Measurements from ENCODE around the gene LPIN3. TPM values are rescaled to one million over a fixed set of nuclear protein-coding genes. Genes with fewer than 3 reads are reported as not detected.

LPIN3 gene
- total and polyA plus RNA-seq, 2 donors (not counting 3 experiments of a cell fraction or from before 2014, with no cell fraction given): 2.1 to 3.0 TPM

DNA sequence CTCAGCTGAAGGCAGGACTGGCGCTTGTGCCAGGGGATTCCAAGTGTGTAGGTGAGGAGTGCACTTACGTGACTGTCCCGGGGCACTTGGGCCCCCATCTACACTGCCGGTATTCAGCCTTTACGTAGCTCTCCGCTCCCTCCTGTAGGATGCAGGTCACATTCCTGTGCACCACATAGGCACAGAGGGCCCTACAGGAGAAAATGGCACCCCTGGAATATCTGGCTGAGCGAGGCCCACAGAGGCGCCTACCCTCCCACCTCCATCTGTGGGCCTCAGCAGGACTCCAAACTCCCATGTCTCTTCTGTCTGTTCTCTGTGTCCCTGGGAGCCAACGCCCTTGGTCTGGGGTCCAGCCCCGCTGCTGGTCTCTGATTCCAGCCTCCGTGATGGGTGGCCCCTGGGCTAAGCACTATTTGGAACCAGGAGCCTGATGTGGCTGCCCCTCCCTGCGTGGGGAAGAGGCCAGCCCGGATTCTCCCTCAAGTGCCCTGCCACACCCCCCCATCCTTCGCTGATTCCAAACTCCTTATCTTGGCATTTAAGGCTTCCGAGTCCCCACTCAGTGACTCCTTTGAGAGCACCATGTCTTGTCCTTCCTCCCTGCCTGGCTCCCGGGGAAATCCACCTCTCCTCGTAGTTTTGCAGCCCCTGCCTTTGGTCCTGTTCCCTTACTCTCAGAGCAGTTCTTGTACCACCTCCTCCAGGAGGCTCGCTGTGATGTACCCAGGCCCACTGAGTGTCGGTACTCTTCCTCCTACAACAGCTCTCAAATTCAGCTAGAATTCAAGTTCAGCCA is 24.5 kb downstream of the LPIN3 start:
- Histone ChIP-seq H3K9ac (replicated peaks; ENCODE audit: extremely low read depth, insufficient read depth, low read length) (no peak overlapping the region), H3K27ac (ENCODE audit: insufficient read depth, low read depth, low read length) (no peak overlapping the region), H3K27me3 (ENCODE audit: control insufficient read depth in 2 of 2, insufficient read depth in 2 of 2, low read length in 2 of 2) (peaks cover 27 to 34% of the 10 kb centered on the region in 2 experiments), H3K79me2 (ENCODE audit: control insufficient read depth, insufficient read depth, low read length) (no peaks in the 10 kb centered on the region), H3K4me3 (replicated peaks in 1 of 3; ENCODE audit: insufficient read depth in 1 of 3, low read depth in 1 of 3, low read length in 3 of 3) (no peak overlapping the region), H3K9me1 (replicated peaks; ENCODE audit: control insufficient read depth, extremely low read depth, insufficient read depth, low read length) (no peaks in the 10 kb centered on the region), H4K20me1 (replicated peaks; ENCODE audit: control insufficient read depth, extremely low read depth, insufficient read depth, low read length) (no peaks in the 10 kb centered on the region), H2AFZ (ENCODE audit: low read depth, low read length) (no peak overlapping the region), H3K4me1 (ENCODE audit: control insufficient read depth, extremely low read depth, insufficient read depth, low read length) (no peaks in the 10 kb centered on the region), H3K36me3 (ENCODE audit: control insufficient read depth in 2 of 2, extremely low read depth in 1 of 2, insufficient read depth in 2 of 2, low read length in 2 of 2) (no peaks in the 10 kb centered on the region), H3K9me3 (replicated peaks; ENCODE audit: control insufficient read depth, insufficient read depth, low read length) (no peaks in the 10 kb centered on the region), H3K4me2 (ENCODE audit: insufficient read depth, low read length) (no peak overlapping the region)
- BruUV-seq (replicated peaks): no TSS peak
- TF ChIP-seq, protein P1, sequence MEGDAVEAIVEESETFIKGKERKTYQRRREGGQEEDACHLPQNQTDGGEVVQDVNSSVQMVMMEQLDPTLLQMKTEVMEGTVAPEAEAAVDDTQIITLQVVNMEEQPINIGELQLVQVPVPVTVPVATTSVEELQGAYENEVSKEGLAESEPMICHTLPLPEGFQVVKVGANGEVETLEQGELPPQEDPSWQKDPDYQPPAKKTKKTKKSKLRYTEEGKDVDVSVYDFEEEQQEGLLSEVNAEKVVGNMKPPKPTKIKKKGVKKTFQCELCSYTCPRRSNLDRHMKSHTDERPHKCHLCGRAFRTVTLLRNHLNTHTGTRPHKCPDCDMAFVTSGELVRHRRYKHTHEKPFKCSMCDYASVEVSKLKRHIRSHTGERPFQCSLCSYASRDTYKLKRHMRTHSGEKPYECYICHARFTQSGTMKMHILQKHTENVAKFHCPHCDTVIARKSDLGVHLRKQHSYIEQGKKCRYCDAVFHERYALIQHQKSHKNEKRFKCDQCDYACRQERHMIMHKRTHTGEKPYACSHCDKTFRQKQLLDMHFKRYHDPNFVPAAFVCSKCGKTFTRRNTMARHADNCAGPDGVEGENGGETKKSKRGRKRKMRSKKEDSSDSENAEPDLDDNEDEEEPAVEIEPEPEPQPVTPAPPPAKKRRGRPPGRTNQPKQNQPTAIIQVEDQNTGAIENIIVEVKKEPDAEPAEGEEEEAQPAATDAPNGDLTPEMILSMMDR (IDR thresholded peaks at IDR 0.05; ENCODE audit: extremely low read depth in 1 of 2, insufficient read depth in 1 of 2, low read depth in 1 of 2, low read length in 2 of 2): no peak
- TF ChIP-seq, protein P2, sequence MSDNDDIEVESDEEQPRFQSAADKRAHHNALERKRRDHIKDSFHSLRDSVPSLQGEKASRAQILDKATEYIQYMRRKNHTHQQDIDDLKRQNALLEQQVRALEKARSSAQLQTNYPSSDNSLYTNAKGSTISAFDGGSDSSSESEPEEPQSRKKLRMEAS (IDR thresholded peaks at IDR 0.05; ENCODE audit: insufficient read depth, insufficient read length): no peak
- TF ChIP-seq POLR2AphosphoS5 (IDR thresholded peaks at IDR 0.05; ENCODE audit: insufficient read depth, low read depth, low read length): no peak
- no peak for TF ChIP-seq EZH2 (IDR thresholded peaks at IDR 0.05; ENCODE audit: borderline replicate concordance, low read depth, low read length, severe bottlenecking)
- TF ChIP-seq JUN (IDR thresholded peaks at IDR 0.05; ENCODE audit: borderline replicate concordance, insufficient read depth, insufficient read length, low read depth): no peak
- TF ChIP-seq GATA2 (IDR thresholded peaks at IDR 0.05; ENCODE audit: insufficient read depth, insufficient read length, low read depth, low read length): no peak
- TF ChIP-seq POLR2A (IDR thresholded peaks at IDR 0.05; ENCODE audit: low read depth, low read length): no peak
- TF ChIP-seq FOS (IDR thresholded peaks at IDR 0.05; ENCODE audit: borderline replicate concordance, insufficient read depth, low read length): no peak
- no peak for TF ChIP-seq MYC (IDR thresholded peaks at IDR 0.05; ENCODE audit: low read depth, low read length)
- DNase-seq (ENCODE audit: low read depth, low spot score): no peak
- CTCF ChIA-PET: interaction anchor here (0.5 to 1.5 kb wide), 2 partner anchors 192 to 261 kb away, joined by 3 to 8 read pairs; no protein-coding TSS in a partner anchor
- POLR2A ChIA-PET: no interaction called here
- dilution Hi-C loops (cut with MboI; ENCODE audit: extremely low pct_ligation_motif_present, low sequenced_read_pairs) (no loop called here), intact Hi-C loops (cut with micrococcal nuclease) (no loop called here)
- FAIRE-seq: no peak
